DOHH2 (cell line): ENCODE measurements around the gene PXK.

Experiments
- H3F3A ChIP-seq: fragments of 200-600 bp; sonication (generic), shearing (Covaris generic); 2 replicates; pipeline ENCODE4 v1.6.0; 2016; ENCODE audit warnings: antibody characterized with exemption, mild to moderate bottlenecking; ENCODE audit not compliant: control insufficient read depth, insufficient read depth
- H3K27ac ChIP-seq: fragments of 200-600 bp; sonication (generic); 2 replicates; pipeline ENCODE4 v1.5.1; 2014; ENCODE audit warnings: low read depth, mild to moderate bottlenecking, low read length, moderate library complexity
- H3K27me3 ChIP-seq: fragments of 200-600 bp; sonication (generic); 2 replicates; pipeline ENCODE4 v1.6.1; 2014; ENCODE audit warnings: mild to moderate bottlenecking, low read length, mixed read lengths; ENCODE audit not compliant: control insufficient read depth
- H3K36me3 ChIP-seq: fragments of 200-600 bp; sonication (generic); 2 replicates; pipeline ENCODE4 v1.6.1; 2014; ENCODE audit warnings: mild to moderate bottlenecking, low read length, moderate library complexity, mixed read lengths; ENCODE audit not compliant: control insufficient read depth
- H3K4me1 ChIP-seq: fragments of 200-600 bp; sonication (generic); 2 replicates; pipeline ENCODE4 v1.6.1; 2014; ENCODE audit warnings: mild to moderate bottlenecking, low read length, mixed read lengths; ENCODE audit not compliant: control insufficient read depth
- H3K4me2 ChIP-seq: fragments of 200-600 bp; sonication (generic); 2 replicates; pipeline ENCODE4 v1.6.0; 2014; ENCODE audit warnings: mild to moderate bottlenecking, low read length, moderate library complexity
- H3K4me3 ChIP-seq: fragments of 200-600 bp; sonication (generic); 2 replicates; pipeline ENCODE4 v1.5.1; 2014; ENCODE audit warnings: mild to moderate bottlenecking, low read length, mixed read lengths
- H3K79me2 ChIP-seq: fragments of 200-600 bp; sonication (generic); 2 replicates; pipeline ENCODE4 v1.6.1; 2014; ENCODE audit warnings: mild to moderate bottlenecking, low read length, mixed read lengths; ENCODE audit not compliant: control insufficient read depth
- H3K9me2 ChIP-seq: fragments of 200-600 bp; sonication (generic); replicated peaks from 2 replicates; pipeline ENCODE4 v1.6.1; 2014; ENCODE audit warnings: mild to moderate bottlenecking, low read length, mixed read lengths; ENCODE audit not compliant: control insufficient read depth
- H3K9me3 ChIP-seq: fragments of 200-600 bp; sonication (generic); 2 replicates; pipeline ENCODE4 v1.6.1; 2014; ENCODE audit warnings: antibody characterized with exemption, low read length, mixed read lengths; ENCODE audit not compliant: control insufficient read depth, insufficient read depth
- H4K20me1 ChIP-seq: fragments of 200-600 bp; sonication (generic); 2 replicates; pipeline ENCODE4 v1.6.0; 2014; ENCODE audit warnings: low read depth, mild to moderate bottlenecking, antibody characterized with exemption, low read length, moderate library complexity; ENCODE audit not compliant: control insufficient read depth, insufficient read depth
- CTCF ChIP-seq: fragments of 200-600 bp; sonication (generic); IDR thresholded peaks from one replicate; pipeline ENCODE4 v1.5.1; 2014; ENCODE audit warnings: antibody characterized with exemption, mild to moderate bottlenecking, low read depth, low read length; ENCODE audit not compliant: poor library complexity, severe bottlenecking
- EZH2phosphoT487 ChIP-seq: fragments of 200-600 bp; sonication (generic); IDR thresholded peaks from 2 replicates; pipeline ENCODE4 v1.6.1; 2017; ENCODE audit warnings: borderline replicate concordance, mild to moderate bottlenecking, antibody characterized with exemption, low read length, moderate library complexity, mixed read lengths

The PXK gene

GRCh38 chr3:58419780-58420507 is 87.3 kb downstream of the PXK start:
- Histone ChIP-seq H4K20me1 (peaks cover 3% of the 10 kb centered on the region; the same call in 1 of the 2 replicates), H3K36me3 (peaks cover 99% of the 10 kb centered on the region), H3K27ac (no peak overlapping the region), H3K9me2 (no peaks in the 10 kb centered on the region), H3K79me2 (peaks cover 14% of the 10 kb centered on the region), H3K4me1 (0 out of 2 replicates have a peak, but pooled peaks cover 7% of the 10 kb centered on the region), H3K4me2 (no peak overlapping the region), H3K4me3 (no peak overlapping the region), H3K9me3 (no peaks in the 10 kb centered on the region), H3F3A (peaks cover 26% of the 10 kb centered on the region), H3K27me3 (no peaks in the 10 kb centered on the region)
- TF ChIP-seq EZH2phosphoT487 (no peak), CTCF (no peak)

- Histone ChIP-seq H3F3A (peaks cover 33% of the 10 kb centered on the region), H3K9me2 (no peaks in the 10 kb centered on the region), H3K9me3 (no peaks in the 10 kb centered on the region), H3K4me1 (0 out of 2 replicates have a peak, but pooled peaks cover 7% of the 10 kb centered on the region), H3K79me2 (peaks cover 4% of the 10 kb centered on the region), H3K27me3 (no peaks in the 10 kb centered on the region), H3K4me2 (no peak overlapping the region), H3K27ac (no peak overlapping the region), H3K36me3 (peaks cover 99% of the 10 kb centered on the region), H4K20me1 (no peaks in the 10 kb centered on the region), H3K4me3 (no peak overlapping the region)
- no peak for TF ChIP-seq CTCF
- TF ChIP-seq EZH2phosphoT487: no peak
Observed at GRCh38 chr3:58421004-58421403, 88.3 kb downstream of the PXK start.

- no peak overlapping the region for H3K4me2 ChIP-seq
- H3K9me2 ChIP-seq: no peaks in the 10 kb centered on the region
- H3K4me1 ChIP-seq: 0 out of 2 replicates have a peak, but pooled peaks cover 7% of the 10 kb centered on the region
- H4K20me1 ChIP-seq: 0 out of 2 replicates have a peak, but pooled peaks cover 2% of the 10 kb centered on the region
- no peaks in the 10 kb centered on the region for H3K9me3 ChIP-seq
- TF ChIP-seq EZH2phosphoT487 (no peak), CTCF (no peak)
- H3K4me3 ChIP-seq: no peak overlapping the region
- no peaks in the 10 kb centered on the region for H3K27me3 ChIP-seq
- H3K36me3 ChIP-seq: peaks cover 99% of the 10 kb centered on the region
- H3K27ac ChIP-seq: no peak overlapping the region
- no peaks in the 10 kb centered on the region for H3K79me2 ChIP-seq
- peaks cover 34% of the 10 kb centered on the region for H3F3A ChIP-seq
Observed at GRCh38 chr3:58422756-58423325, 90.1 kb downstream of the PXK start.
